NOMO-1 treated with DMSO at 0.1 percent for 48 hours (cell line): ENCODE results near the gene IL36RN.

Source experiments
- DNase-seq: peaks from one replicate; lab custom pipeline; 2025; ENCODE audit not compliant: unreplicated experiment; lab: John Stamatoyannopoulos, UW

Gene IL36RN

DNA sequence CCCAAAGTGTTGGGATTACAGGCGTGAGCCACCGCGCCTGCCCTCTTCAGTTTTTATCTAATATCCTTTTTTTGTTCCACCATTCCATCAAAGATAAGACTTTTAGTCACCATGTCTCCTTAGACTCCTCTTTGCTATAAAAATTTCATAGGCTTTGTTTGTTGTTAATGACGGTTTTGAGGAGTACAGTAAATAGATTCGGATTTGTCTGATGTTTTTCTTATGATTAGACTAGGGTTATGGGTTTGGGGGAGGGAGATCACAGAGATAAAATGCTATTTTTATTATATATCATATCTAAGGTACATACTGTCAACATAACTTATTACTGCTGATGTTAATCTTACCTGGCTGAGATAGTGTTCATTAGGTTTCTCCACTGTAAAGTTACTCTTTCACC is 12.5 kb upstream of the IL36RN start:
- DNase-seq, result no peak

- no peak for DNase-seq
Observed at GRCh38 chr2:113050921-113051895, 7.8 kb upstream of the IL36RN start.

DNA sequence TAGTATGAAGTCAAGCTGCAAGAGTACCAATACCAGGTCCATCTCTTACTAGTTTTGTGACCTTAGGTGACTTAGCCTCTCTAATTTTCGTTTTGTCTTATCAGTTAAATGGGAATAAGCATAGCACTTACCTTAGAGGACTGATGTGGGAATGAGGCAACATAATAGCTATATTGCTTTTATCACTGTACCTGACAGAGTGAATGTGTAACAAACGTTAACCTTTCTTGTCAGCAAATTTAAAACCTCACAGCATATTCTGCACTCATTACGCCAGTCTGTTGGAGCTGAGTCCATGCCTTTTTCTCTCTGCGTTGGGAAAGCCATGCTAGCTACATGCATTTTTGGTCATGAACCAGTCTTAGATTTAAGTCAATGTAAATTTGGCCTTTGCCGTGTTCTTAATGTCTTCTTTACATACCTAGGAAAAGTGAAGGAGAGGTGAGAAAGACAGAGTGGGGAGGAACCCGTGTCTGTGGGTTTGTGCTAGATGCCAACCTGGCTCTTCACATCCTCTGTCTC is 6.5 kb upstream of the IL36RN start, which contains the start of gene IL36B:
Gene IL36B (minus strand): TSS at position 472 of the 522 bp plus-strand sequence.
- no peak for DNase-seq

DNA sequence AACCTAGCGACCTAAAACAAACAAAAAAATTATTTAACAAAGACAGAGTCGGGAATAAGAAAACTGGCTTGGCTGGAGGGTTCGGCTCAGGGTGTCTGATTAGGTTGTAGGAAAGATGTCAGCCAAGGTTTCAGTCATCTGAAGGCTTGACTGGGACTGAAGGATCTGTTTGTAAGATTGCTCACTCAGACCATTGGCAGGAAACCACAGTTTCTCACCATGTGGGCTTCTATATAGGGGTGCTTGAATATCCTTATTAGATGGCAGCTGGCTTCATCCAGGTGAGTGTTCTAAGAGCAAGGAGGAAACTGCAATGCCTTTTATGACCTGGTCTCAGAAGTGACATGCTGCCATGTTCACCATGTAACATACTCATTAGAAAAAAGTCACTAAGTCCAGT is 5.3 kb upstream of the IL36RN start:
- no peak for DNase-seq

GRCh38 chr2:113054066-113054465 is 4.9 kb upstream of the IL36RN start:
- DNase-seq, result no peak

GRCh38 chr2:113056521-113056920 is 2.5 kb upstream of the IL36RN start:
- no peak for DNase-seq

DNA sequence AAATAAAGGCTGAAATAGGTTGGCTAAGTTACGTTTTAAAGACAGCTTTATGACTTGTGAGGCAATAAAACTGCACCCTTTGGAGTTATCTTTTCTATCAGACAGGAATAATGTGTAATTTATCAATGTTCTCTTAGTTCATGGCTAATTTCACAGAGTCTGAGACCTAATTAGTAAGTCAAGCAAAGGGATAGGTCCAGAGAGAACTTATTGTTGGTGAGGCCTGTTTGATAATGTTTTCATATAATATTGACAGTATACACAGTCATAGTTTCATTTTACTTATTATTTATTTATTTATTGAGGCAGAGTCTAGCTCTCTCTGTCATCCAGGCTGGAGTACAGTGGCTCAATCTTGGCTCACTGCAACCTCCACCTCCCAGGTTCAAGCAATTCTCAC is 1.9 kb upstream of the IL36RN start:
- no peak for DNase-seq

DNA sequence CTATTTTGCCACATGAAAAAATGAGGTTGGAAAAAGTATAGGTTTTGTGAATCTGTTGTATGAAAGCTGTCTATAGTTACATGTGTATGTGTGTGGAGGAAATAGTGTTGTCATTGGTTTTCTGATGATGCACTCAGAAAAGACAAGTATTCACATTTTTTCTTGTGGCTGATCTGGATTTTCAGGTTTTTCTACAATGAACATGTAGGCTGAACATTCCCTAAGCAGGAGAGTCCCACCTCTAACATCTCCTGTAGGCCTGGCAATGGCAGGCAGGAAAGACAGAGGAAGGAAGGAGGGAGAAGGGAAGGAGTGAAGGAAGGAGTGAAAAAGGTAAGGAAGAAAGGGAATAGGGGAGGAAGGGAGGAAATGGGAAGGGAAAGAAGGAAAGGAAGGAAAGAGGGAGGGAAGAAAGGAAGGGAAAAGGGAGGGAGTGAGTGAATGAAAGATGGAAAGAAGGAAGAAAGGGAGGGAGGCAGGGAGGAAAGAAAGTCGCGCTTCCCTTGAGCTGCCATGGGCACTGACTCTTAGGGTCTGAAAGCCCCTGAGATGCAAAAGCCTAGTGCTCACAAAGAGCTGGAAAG is 495 bp upstream of the IL36RN start:
- DNase-seq, result no peak

DNA sequence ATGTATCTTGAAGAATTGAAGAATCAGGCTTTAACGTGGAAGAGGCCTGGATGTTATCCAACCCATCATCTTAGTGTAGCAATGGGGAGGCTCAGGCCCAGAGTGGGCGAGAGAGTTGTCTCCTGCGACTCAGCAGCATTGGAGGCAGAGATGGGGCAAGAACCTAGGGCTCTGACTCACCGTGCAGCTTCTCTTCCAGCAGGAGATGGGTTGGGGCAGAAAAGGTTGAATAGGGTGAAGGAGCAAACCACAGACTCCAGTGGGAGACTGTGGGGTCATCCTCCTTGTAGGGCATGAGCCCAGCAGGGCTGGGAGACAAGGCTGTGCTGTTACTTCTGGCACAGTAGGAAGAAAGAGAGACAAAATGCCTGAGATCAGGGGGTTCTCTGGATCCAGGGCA is 1.4 kb downstream of the IL36RN start:
- no peak for DNase-seq

GRCh38 chr2:113060796-113061195 is 1.8 kb downstream of the IL36RN start:
- no peak for DNase-seq

GRCh38 chr2:113061241-113061640 is 2.2 kb downstream of the IL36RN start:
- no peak for DNase-seq

- DNase-seq, result no peak
Observed at GRCh38 chr2:113061896-113062770, 3.1 kb downstream of the IL36RN start.

DNA sequence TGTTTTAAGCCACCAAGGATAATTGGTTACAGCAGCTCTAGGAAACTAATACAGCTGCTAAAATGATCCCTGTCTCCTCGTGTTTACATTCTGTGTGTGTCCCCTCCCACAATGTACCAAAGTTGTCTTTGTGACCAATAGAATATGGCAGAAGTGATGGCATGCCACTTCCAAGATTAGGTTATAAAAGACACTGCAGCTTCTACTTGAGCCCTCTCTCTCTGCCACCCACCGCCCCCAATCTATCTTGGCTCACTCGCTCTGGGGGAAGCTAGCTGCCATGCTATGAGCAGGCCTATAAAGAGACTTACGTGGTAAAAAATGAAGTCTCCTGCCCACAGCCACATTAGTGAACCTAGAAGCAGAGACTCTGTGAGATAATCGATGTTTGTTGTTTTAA is 5.3 kb downstream of the IL36RN start:
- DNase-seq, result no peak

DNA sequence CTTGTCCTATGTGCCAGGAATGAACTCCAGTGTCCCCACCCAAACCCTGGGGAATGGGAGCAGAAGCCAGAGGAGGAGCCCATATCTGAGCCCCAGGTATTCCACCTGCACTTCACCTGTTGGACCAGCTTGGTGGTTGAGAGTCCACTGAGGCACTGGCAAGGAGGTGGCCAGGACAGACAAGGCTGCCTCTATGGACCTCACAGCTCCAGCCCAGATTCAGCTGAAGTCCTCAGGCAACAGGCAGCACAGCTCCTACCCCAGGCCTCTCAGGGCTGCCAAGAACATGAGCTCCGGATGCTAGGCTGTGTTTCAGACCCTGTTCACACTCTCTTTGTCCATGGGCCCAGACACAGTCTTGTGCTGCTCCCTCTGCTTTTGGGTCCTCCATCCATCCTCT is 5.9 kb downstream of the IL36RN start:
- DNase-seq, result no peak

DNA sequence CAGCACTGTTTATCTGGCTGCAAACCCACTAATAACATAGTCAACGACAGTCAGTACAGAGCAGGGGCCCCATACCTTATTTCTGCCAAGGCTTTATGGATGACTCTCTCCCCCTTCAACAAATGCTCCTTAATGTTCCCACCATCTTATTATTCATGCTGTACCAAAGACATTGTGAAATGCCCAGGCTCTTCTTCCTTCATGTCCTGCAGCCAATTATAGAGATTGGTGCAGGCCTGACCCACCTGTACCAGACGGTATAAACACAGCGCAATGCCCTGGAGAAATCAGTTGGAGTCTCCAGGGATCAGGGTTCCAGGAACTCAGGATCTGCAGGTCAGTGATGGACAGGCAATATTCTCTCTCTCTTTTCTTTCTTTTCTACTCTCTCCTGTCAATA is 8.7 kb downstream of the IL36RN start, which contains the start of gene IL1F10:
Gene IL1F10 (plus strand): TSS at position 290 of the 400 bp plus-strand sequence. CDS start 4,769 bp downstream, outside the sequence.
- DNase-seq, result no peak

- DNase-seq, result no peak
Observed at GRCh38 chr2:113068249-113068648, 9.3 kb downstream of the IL36RN start.

GRCh38 chr2:113068706-113069485 is 9.9 kb downstream of the IL36RN start:
- no peak for DNase-seq

GRCh38 chr2:113069676-113070605 is 10.9 kb downstream of the IL36RN start:
- no peak for DNase-seq

GRCh38 chr2:113070606-113070975 is 11.6 kb downstream of the IL36RN start:
- DNase-seq, result no peak
